Hematopoietic multipotent progenitor cell treated with erythropoietin and hydrocortisone succinate and interleukin-3 and kit ligand, for 8 days (in vitro differentiated cells): Measurements from ENCODE around the gene LIN52.
A peak's percentile ranks its signal among the peaks of the same experiment; 100 is the strongest.

ENCODE experiments used
- DNase-seq: peaks from one replicate; pipeline ENCODE4 v3.0.0-alpha.2; 2015

The LIN52 gene

GRCh38 chr14:74084277-74085046 is at the start of gene LIN52, which contains the start of gene ALDH6A1:
LIN52 (plus strand) TSS chr14:74084956; CDS start chr14:74084975, 19 bp downstream.
ALDH6A1 (minus strand) TSS chr14:74084453; CDS start chr14:74084394, 59 bp downstream.
- DNase-seq, result peak; percentile 100

- no peak for DNase-seq
Observed at GRCh38 chr14:74035556-74035955, 49.2 kb upstream of the LIN52 start.

- DNase-seq, result peak; percentile 85
Observed at GRCh38 chr14:74038020-74038859, 46.5 kb upstream of the LIN52 start.

GRCh38 chr14:74042296-74042695 is 42.5 kb upstream of the LIN52 start:
- DNase-seq, result no peak

GRCh38 chr14:74045522-74045921 is 39.2 kb upstream of the LIN52 start:
- no peak for DNase-seq

GRCh38 chr14:74048281-74048680 is 36.5 kb upstream of the LIN52 start:
- peak; percentile 17 for DNase-seq

GRCh38 chr14:74049876-74050495 is 34.8 kb upstream of the LIN52 start:
- DNase-seq, result no peak

- no peak for DNase-seq
Observed at GRCh38 chr14:74062809-74063150, 22.0 kb upstream of the LIN52 start.

- no peak for DNase-seq
Observed at GRCh38 chr14:74064426-74064825, 20.3 kb upstream of the LIN52 start.

GRCh38 chr14:74064883-74065282 is 19.9 kb upstream of the LIN52 start:
- no peak for DNase-seq

- DNase-seq, result peak; percentile 32
Observed at GRCh38 chr14:74065746-74066575, 18.8 kb upstream of the LIN52 start.

- no peak for DNase-seq
Observed at GRCh38 chr14:74077401-74077800, 7.4 kb upstream of the LIN52 start.

- no peak for DNase-seq
Observed at GRCh38 chr14:74080820-74081460, 3.8 kb upstream of the LIN52 start.

GRCh38 chr14:74081491-74081890 is 3.3 kb upstream of the LIN52 start:
- DNase-seq, result no peak

GRCh38 chr14:74083161-74083560 is 1.6 kb upstream of the LIN52 start:
- no peak for DNase-seq

- DNase-seq, result no peak
Observed at GRCh38 chr14:74083784-74084276, 926 bp upstream of the LIN52 start.

GRCh38 chr14:74085047-74085637 is 386 bp downstream of the LIN52 start:
- DNase-seq, result no peak

GRCh38 chr14:74085828-74086227 is 1.1 kb downstream of the LIN52 start:
- DNase-seq, result no peak

- peak; percentile 52 for DNase-seq
Observed at GRCh38 chr14:74089251-74090020, 4.7 kb downstream of the LIN52 start.

- DNase-seq, result no peak
Observed at GRCh38 chr14:74105381-74105780, 20.6 kb downstream of the LIN52 start.

- no peak for DNase-seq
Observed at GRCh38 chr14:74109369-74109768, 24.6 kb downstream of the LIN52 start.
